Erythroblast (primary cell): ENCODE results near the gene SCAMP3.

Experiments
- GATA1 ChIP-seq: IDR thresholded peaks from 2 replicates; pipeline ENCODE4 v1.6.1; 2011; ENCODE audit warnings: low read depth, mild to moderate bottlenecking, control low read depth, low read length, moderate library complexity
- POLR2A ChIP-seq: IDR thresholded peaks from 2 replicates; pipeline ENCODE4 v1.6.1; 2011; ENCODE audit warnings: mild to moderate bottlenecking, low read length

- TF ChIP-seq POLR2A: peak; percentile 88
- no peak for TF ChIP-seq GATA1
Observed at GRCh38 chr1:155261852-155262673, at the start of gene SCAMP3.
